Measurements from ENCODE around the gene TMEM131. TPM values are rescaled to one million over a fixed set of nuclear protein-coding genes. Genes with fewer than 3 reads are reported as not detected.
A peak's percentile ranks its signal among the peaks of the same experiment; 100 is the strongest.

Gene TMEM131
- total and polyA plus RNA-seq, 10 of the 15 experiments (the other 5 are each of a cell fraction or from before 2014, with no cell fraction given) = 6.0 to 48.2 (median 23.2) TPM

DNA sequence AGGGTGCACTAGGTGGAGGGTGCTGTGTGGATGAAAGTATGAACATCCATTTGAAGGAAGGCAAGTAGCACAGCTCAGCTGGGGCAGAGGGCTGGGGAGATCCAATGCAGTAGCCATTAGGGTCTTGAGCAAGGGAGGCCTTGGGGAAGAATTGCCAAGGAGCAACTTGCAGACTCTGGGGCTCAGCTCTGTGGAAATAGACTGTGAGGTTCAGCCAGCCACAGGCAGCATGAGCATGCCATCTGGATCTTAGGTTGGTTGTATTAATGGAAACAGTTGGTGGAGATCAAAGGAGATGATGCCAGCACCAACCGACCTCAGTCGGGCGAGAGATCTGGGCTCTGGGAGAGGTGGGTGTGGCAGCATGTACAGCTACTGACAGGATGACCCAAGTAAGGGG, 276.8 kb downstream of the TMEM131 start (continued):
- TF ChIP-seq LARP7 (IDR thresholded peaks at IDR 0.05) = no peak

DNA sequence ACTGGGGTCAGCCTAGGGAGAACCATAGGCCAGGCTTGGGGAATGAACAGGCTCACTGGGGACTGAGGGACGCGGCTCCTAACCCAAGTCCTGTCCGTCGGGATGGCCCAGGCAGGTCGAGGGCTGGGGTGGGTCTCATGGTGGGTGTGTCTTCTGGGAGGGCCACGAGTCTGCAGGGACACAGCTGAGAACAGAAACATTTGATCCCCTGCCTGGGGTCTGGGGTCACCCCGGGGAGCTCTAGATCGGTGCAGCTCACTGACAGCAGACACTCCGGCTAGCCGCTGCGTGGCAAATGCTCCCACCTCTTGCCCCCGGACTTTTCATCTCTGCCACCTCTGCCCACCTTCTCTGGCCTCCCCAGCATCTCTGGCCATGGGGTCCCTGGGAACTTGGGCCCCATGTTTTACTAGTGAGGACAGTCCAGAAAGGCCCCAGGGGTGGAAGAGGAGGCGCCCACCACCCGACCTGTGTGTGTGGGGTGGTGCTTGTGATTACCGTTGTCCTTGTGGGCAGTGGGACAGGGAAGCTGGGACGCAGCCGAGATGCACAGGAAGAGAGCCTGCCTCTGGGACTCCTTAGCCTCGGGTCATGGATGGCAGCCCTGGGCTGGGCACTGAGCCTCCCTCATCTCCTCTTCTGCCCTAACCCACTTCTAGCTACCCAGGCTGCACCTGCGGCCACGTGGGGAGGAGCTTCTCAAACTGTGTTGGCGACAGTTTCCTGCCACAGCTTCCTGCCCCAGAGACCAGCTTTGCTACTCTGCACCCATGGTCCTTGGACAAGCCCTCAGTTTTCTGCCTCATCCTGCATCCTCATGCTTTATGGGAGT, 277.5 kb downstream of the TMEM131 start:
- Histone ChIP-seq H3K4me1 (ENCODE audit: control insufficient read depth, insufficient read depth, low read length) (peaks cover 11% of the 10 kb centered on the region; the same call in 1 of the 2 replicates), H3K27ac (ENCODE audit: control insufficient read depth, insufficient read depth) (no peak overlapping the region), H3K4me3 (no peak overlapping the region; the same call in 1 of the 2 replicates), H3K9ac (ENCODE audit: control insufficient read depth, insufficient read depth, low read length) (no peak overlapping the region), H3K9me3 (replicated peaks; ENCODE audit: control insufficient read depth, insufficient read depth, low read length) (no peaks in the 10 kb centered on the region), H3K4me2 (ENCODE audit: control insufficient read depth, insufficient read depth) (peak overlapping the region; percentile 3; the same call in 1 of the 2 replicates), H4K20me1 (ENCODE audit: control insufficient read depth, insufficient read depth) (no peaks in the 10 kb centered on the region), H3K79me2 (ENCODE audit: control insufficient read depth, insufficient read depth, low read length) (no peaks in the 10 kb centered on the region), H3K27me3 (replicated peaks in 1 of 2; ENCODE audit: control insufficient read depth in 2 of 2, insufficient read depth in 2 of 2, low read length in 1 of 2) (no peaks in the 10 kb centered on the region), H3K36me3 (ENCODE audit: control insufficient read depth in 2 of 2, insufficient read depth in 2 of 2, low read length in 1 of 2) (no peaks in the 10 kb centered on the region), H2AFZ (ENCODE audit: control insufficient read depth, low read depth, low read length) (peak overlapping the region; percentile 89)
- no peak for FAIRE-seq
- BruUV-seq (replicated peaks) = no TSS peak
- intact Hi-C loops (cut with micrococcal nuclease; ENCODE audit: unreplicated experiment) = no loop called here
- ChIA-PET RAD21 (ENCODE audit: unreplicated experiment) (no interaction called here), POLR2A (interaction anchor here (0.5 to 0.6 kb wide), 2 partner anchors 27 to 307 kb away, joined by 3 to 4 read pairs; no protein-coding TSS in a partner anchor), CTCF (interaction anchor here (1.1 to 2.1 kb wide), 3 partner anchors 9 to 22 kb away, joined by 3 to 10 read pairs (median 3); no protein-coding TSS in a partner anchor), SMC1A (ENCODE audit: uncharacterized antibody, unreplicated experiment) (interaction anchor here (0.7 to 1.2 kb wide), 3 partner anchors 12 to 814 kb away, joined by 4 to 5 read pairs (median 5); no protein-coding TSS in a partner anchor)
- WGBS (ENCODE audit: insufficient coverage, insufficient replicate concordance, low lambda C conversion rate, missing lambda C conversion rate) = 55% methylated on average over 21 of the region's 21 CpGs
- DNase-seq (ENCODE audit: low read depth, low spot score) = no peak
- in situ Hi-C loops (cut with MboI) = no loop called here
- ATAC-seq = peak; percentile 79
- TF ChIP-seq, protein P1, sequence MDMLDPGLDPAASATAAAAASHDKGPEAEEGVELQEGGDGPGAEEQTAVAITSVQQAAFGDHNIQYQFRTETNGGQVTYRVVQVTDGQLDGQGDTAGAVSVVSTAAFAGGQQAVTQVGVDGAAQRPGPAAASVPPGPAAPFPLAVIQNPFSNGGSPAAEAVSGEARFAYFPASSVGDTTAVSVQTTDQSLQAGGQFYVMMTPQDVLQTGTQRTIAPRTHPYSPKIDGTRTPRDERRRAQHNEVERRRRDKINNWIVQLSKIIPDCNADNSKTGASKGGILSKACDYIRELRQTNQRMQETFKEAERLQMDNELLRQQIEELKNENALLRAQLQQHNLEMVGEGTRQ (IDR thresholded peaks at IDR 0.05; ENCODE audit: borderline replicate concordance, low read depth, low read length) = no peak
- no peak for TF ChIP-seq SUZ12 (IDR thresholded peaks at IDR 0.05; ENCODE audit: unreplicated experiment)
- peak; percentile 62 for TF ChIP-seq POLR2A (IDR thresholded peaks at IDR 0.05; ENCODE audit: low read depth, low read length)
- TF ChIP-seq, protein P2, sequence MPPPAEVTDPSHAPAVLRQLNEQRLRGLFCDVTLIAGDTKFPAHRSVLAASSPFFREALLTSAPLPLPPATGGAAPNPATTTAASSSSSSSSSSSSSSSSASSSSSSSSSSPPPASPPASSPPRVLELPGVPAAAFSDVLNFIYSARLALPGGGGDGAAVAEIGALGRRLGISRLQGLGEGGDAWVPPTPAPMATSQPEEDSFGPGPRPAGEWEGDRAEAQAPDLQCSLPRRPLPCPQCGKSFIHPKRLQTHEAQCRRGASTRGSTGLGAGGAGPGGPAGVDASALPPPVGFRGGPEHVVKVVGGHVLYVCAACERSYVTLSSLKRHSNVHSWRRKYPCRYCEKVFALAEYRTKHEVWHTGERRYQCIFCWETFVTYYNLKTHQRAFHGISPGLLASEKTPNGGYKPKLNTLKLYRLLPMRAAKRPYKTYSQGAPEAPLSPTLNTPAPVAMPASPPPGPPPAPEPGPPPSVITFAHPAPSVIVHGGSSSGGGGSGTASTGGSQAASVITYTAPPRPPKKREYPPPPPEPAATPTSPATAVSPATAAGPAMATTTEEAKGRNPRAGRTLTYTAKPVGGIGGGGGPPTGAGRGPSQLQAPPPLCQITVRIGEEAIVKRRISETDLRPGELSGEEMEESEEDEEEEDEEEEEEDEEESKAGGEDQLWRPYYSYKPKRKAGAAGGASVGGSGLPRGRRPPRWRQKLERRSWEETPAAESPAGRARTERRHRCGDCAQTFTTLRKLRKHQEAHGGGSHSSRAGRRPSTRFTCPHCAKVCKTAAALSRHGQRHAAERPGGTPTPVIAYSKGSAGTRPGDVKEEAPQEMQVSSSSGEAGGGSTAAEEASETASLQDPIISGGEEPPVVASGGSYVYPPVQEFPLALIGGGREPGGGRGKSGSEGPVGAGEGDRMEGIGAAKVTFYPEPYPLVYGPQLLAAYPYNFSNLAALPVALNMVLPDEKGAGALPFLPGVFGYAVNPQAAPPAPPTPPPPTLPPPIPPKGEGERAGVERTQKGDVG (CRISPR knock-in tag; IDR thresholded peaks at IDR 0.05) = no peak
- TF ChIP-seq, protein P3, sequence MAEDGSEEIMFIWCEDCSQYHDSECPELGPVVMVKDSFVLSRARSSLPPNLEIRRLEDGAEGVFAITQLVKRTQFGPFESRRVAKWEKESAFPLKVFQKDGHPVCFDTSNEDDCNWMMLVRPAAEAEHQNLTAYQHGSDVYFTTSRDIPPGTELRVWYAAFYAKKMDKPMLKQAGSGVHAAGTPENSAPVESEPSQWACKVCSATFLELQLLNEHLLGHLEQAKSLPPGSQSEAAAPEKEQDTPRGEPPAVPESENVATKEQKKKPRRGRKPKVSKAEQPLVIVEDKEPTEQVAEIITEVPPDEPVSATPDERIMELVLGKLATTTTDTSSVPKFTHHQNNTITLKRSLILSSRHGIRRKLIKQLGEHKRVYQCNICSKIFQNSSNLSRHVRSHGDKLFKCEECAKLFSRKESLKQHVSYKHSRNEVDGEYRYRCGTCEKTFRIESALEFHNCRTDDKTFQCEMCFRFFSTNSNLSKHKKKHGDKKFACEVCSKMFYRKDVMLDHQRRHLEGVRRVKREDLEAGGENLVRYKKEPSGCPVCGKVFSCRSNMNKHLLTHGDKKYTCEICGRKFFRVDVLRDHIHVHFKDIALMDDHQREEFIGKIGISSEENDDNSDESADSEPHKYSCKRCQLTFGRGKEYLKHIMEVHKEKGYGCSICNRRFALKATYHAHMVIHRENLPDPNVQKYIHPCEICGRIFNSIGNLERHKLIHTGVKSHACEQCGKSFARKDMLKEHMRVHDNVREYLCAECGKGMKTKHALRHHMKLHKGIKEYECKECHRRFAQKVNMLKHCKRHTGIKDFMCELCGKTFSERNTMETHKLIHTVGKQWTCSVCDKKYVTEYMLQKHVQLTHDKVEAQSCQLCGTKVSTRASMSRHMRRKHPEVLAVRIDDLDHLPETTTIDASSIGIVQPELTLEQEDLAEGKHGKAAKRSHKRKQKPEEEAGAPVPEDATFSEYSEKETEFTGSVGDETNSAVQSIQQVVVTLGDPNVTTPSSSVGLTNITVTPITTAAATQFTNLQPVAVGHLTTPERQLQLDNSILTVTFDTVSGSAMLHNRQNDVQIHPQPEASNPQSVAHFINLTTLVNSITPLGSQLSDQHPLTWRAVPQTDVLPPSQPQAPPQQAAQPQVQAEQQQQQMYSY (CRISPR knock-in tag; IDR thresholded peaks at IDR 0.05) = no peak
- no peak for TF ChIP-seq JUNB (IDR thresholded peaks at IDR 0.05)
- TF ChIP-seq SIN3A (IDR thresholded peaks at IDR 0.05; ENCODE audit: low read depth, low read length) = no peak
- TF ChIP-seq, protein P4, sequence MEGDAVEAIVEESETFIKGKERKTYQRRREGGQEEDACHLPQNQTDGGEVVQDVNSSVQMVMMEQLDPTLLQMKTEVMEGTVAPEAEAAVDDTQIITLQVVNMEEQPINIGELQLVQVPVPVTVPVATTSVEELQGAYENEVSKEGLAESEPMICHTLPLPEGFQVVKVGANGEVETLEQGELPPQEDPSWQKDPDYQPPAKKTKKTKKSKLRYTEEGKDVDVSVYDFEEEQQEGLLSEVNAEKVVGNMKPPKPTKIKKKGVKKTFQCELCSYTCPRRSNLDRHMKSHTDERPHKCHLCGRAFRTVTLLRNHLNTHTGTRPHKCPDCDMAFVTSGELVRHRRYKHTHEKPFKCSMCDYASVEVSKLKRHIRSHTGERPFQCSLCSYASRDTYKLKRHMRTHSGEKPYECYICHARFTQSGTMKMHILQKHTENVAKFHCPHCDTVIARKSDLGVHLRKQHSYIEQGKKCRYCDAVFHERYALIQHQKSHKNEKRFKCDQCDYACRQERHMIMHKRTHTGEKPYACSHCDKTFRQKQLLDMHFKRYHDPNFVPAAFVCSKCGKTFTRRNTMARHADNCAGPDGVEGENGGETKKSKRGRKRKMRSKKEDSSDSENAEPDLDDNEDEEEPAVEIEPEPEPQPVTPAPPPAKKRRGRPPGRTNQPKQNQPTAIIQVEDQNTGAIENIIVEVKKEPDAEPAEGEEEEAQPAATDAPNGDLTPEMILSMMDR (IDR thresholded peaks at IDR 0.05 in 2 of 3, conservative IDR thresholded peaks at IDR 0.05 in 1 of 3; ENCODE audit: control insufficient read depth in 2 of 3, extremely low read depth in 1 of 3, insufficient read depth in 1 of 3, low read depth in 3 of 3, low read length in 3 of 3) = no peak
- no peak for TF ChIP-seq CBFB (IDR thresholded peaks at IDR 0.05; ENCODE audit: low read depth)

Measured in GM12878 (cell line).